ENCODE data around the gene KIF26A.

- TF ChIP-seq CTCF (IDR thresholded peaks at IDR 0.05), result no peak
- no peak for TF ChIP-seq POLR2A (IDR thresholded peaks at IDR 0.05)
Observed at GRCh38 chr14:104129556-104129955, 8.8 kb upstream of the KIF26A start.
